ENCODE data around the gene ALKBH3. TPM values are rescaled to one million over a fixed set of nuclear protein-coding genes. Genes with fewer than 3 reads are reported as not detected.

ALKBH3 gene
- total RNA-seq, 1 donor = 36.7 TPM

- no peak for DNase-seq (ENCODE audit: low read depth)
- TF ChIP-seq CTCF (IDR thresholded peaks at IDR 0.05; ENCODE audit: insufficient read depth, low read length) = no peak
- H3K4me3 ChIP-seq (ENCODE audit: low read depth, low read length) = no peak overlapping the region
Measured at GRCh38 chr11:43908191-43908590, 27.6 kb downstream of the ALKBH3 start.

GRCh38 chr11:43908683-43909082, 28.1 kb downstream of the ALKBH3 start:
- DNase-seq (ENCODE audit: low read depth) = no peak
- TF ChIP-seq CTCF (IDR thresholded peaks at IDR 0.05; ENCODE audit: insufficient read depth, low read length) = no peak
- no peak overlapping the region for H3K4me3 ChIP-seq (ENCODE audit: low read depth, low read length)

- H3K4me3 ChIP-seq (ENCODE audit: low read depth, low read length) = no peak overlapping the region
- no peak for DNase-seq (ENCODE audit: low read depth)
- no peak for TF ChIP-seq CTCF (IDR thresholded peaks at IDR 0.05; ENCODE audit: insufficient read depth, low read length)
Measured at GRCh38 chr11:43913829-43914380, 33.3 kb downstream of the ALKBH3 start.

- DNase-seq (ENCODE audit: low read depth) = no peak
- no peak for TF ChIP-seq CTCF (IDR thresholded peaks at IDR 0.05; ENCODE audit: insufficient read depth, low read length)
- no peak overlapping the region for H3K4me3 ChIP-seq (ENCODE audit: low read depth, low read length)
Measured at GRCh38 chr11:43914466-43914865, 33.8 kb downstream of the ALKBH3 start.

GRCh38 chr11:43916621-43917020, 36.0 kb downstream of the ALKBH3 start:
- DNase-seq (ENCODE audit: low read depth) = no peak
- no peak for TF ChIP-seq CTCF (IDR thresholded peaks at IDR 0.05; ENCODE audit: insufficient read depth, low read length)
- no peak overlapping the region for H3K4me3 ChIP-seq (ENCODE audit: low read depth, low read length)

- DNase-seq (ENCODE audit: low read depth) = no peak
- no peak for TF ChIP-seq CTCF (IDR thresholded peaks at IDR 0.05; ENCODE audit: insufficient read depth, low read length)
Measured at GRCh38 chr11:43917851-43918250, 37.2 kb downstream of the ALKBH3 start.

GRCh38 chr11:43918662-43919061, 38.0 kb downstream of the ALKBH3 start:
- H3K4me3 ChIP-seq (ENCODE audit: low read depth, low read length) = no peak overlapping the region
- no peak for TF ChIP-seq CTCF (IDR thresholded peaks at IDR 0.05; ENCODE audit: insufficient read depth, low read length)
- no peak for DNase-seq (ENCODE audit: low read depth)

More at GRCh38 chr11:43917851-43918250, 37.2 kb downstream of the ALKBH3 start:
- H3K4me3 ChIP-seq (ENCODE audit: low read depth, low read length) = no peak overlapping the region

Data from fibroblast of the aortic adventitia (primary cell).